Neural cell (in vitro differentiated cells): ENCODE measurements around the gene LRP1. TPM values are rescaled to one million over a fixed set of nuclear protein-coding genes. Genes with fewer than 3 reads are reported as not detected.

Source experiments
- H2AFZ ChIP-seq: fragments of 200-600, 300-800 bp; sonication (generic), shearing (Covaris generic); 2 replicates; pipeline ENCODE4 v1.6.0; 2014; ENCODE audit warnings: low read depth, mild to moderate bottlenecking, antibody characterized with exemption, low read length, moderate library complexity
- H3F3A ChIP-seq: fragments of 200-600 bp; shearing (Covaris generic); 2 replicates; pipeline ENCODE4 v1.6.1; 2016; ENCODE audit warnings: mild to moderate bottlenecking, moderate library complexity, mixed read lengths, antibody characterized with exemption, low read length; ENCODE audit not compliant: insufficient read depth, poor library complexity, severe bottlenecking
- H3K27ac ChIP-seq: fragments of 200-600, 300-800 bp; sonication (generic), shearing (Covaris generic); 2 replicates; pipeline ENCODE4 v1.5.1; 2014; ENCODE audit warnings: mild to moderate bottlenecking, low read length, moderate library complexity
- H3K27me3 ChIP-seq: fragments of 300-800, 200-600 bp; sonication (generic), shearing (Covaris generic); 2 replicates; pipeline ENCODE4 v1.6.0; 2014; ENCODE audit warnings: mild to moderate bottlenecking, low read depth, low read length, moderate library complexity; ENCODE audit not compliant: insufficient read depth
- H3K36me3 ChIP-seq: fragments of 300-800, 200-600 bp; sonication (generic), shearing (Covaris generic); 2 replicates; pipeline ENCODE4 v1.5.1; 2014; ENCODE audit warnings: mild to moderate bottlenecking, antibody characterized with exemption, low read length, moderate library complexity; ENCODE audit not compliant: insufficient read depth
- H3K4me2 ChIP-seq: fragments of 300-800, 200-600 bp; sonication (generic), shearing (Covaris generic); 2 replicates; pipeline ENCODE4 v1.6.0; 2014; ENCODE audit warnings: mild to moderate bottlenecking, low read length
- H3K4me3 ChIP-seq: fragments of 300-800, 200-600 bp; sonication (generic), shearing (Covaris generic); 2 replicates; pipeline ENCODE4 v1.5.1; 2014; ENCODE audit warnings: mild to moderate bottlenecking, low read length, moderate library complexity
- H3K79me2 ChIP-seq: fragments of 200-600 bp; shearing (Covaris generic); replicated peaks from 2 replicates; pipeline ENCODE4 v1.6.0; 2014; ENCODE audit warnings: mild to moderate bottlenecking, low read length, moderate library complexity; ENCODE audit not compliant: insufficient read depth
- H3K9ac ChIP-seq: fragments of 300-800, 200-600 bp; sonication (generic), shearing (Covaris generic); 2 replicates; pipeline ENCODE4 v1.6.1; 2016; ENCODE audit warnings: mild to moderate bottlenecking, low read length, mixed read lengths
- H3K9me2 ChIP-seq: fragments of 200-600 bp; shearing (Covaris generic); 2 replicates; pipeline ENCODE4 v1.6.1; 2016; ENCODE audit warnings: mild to moderate bottlenecking, low read length, mixed read lengths; ENCODE audit not compliant: insufficient read depth
- H3K9me3 ChIP-seq: fragments of 200-600, 300-800 bp; sonication (generic), shearing (Covaris generic); 2 replicates; pipeline ENCODE4 v1.6.1; 2016; ENCODE audit warnings: mild to moderate bottlenecking, mixed run types, low read length, moderate library complexity, mixed read lengths
- H4K20me1 ChIP-seq: fragments of 200-600 bp; shearing (Covaris generic); 2 replicates; pipeline ENCODE4 v1.6.1; 2016; ENCODE audit warnings: mild to moderate bottlenecking, mixed run types; ENCODE audit not compliant: insufficient read depth
- EP300 ChIP-seq: fragments of 450-650 bp; conservative IDR thresholded peaks from 2 replicates; pipeline ENCODE4 v1.6.1; 2014; ENCODE audit warnings: antibody characterized with exemption, mild to moderate bottlenecking, moderate library complexity; ENCODE audit not compliant: poor library complexity, severe bottlenecking
- EZH2 ChIP-seq: fragments of 200-600, 300-800 bp; shearing (Covaris generic), sonication (generic); IDR thresholded peaks from 2 replicates; pipeline ENCODE4 v1.6.1; 2014; ENCODE audit warnings: antibody characterized with exemption, low read length, borderline replicate concordance, mild to moderate bottlenecking; ENCODE audit not compliant: insufficient read depth, poor library complexity, severe bottlenecking
- MXI1 ChIP-seq: fragments of 450-650 bp; conservative IDR thresholded peaks from 2 replicates; pipeline ENCODE4 v1.6.1; 2014; ENCODE audit warnings: antibody characterized with exemption, mild to moderate bottlenecking; ENCODE audit not compliant: poor library complexity, severe bottlenecking
- POLR2AphosphoS5 ChIP-seq: IDR thresholded peaks from 2 replicates; pipeline ENCODE4 v1.6.1; 2012
- RAD21 ChIP-seq: fragments of 450-650 bp; conservative IDR thresholded peaks from 2 replicates; pipeline ENCODE4 v1.6.1; 2014; ENCODE audit warnings: antibody characterized with exemption, mild to moderate bottlenecking, moderate library complexity
- SMC3 ChIP-seq: fragments of 450-650 bp; conservative IDR thresholded peaks from 2 replicates; pipeline ENCODE4 v1.6.1; 2014; ENCODE audit warnings: antibody characterized with exemption, mild to moderate bottlenecking, moderate library complexity; ENCODE audit not compliant: poor library complexity
- TAF1 ChIP-seq: IDR thresholded peaks from 2 replicates; pipeline ENCODE4 v1.6.1; 2012; ENCODE audit warnings: low read depth
- polyA plus RNA-seq: library from polyadenylated mRNA; depleted of rRNA; stranded (reverse); fragments of >200 nt; gene quantifications from 2 replicates; pipeline ENCODE4 v1.2.3, GENCODE V29; 2014
- TF ChIP-seq, protein P1 (sequence below): fragments of 450-650 bp; IDR thresholded peaks from 2 replicates; pipeline ENCODE4 v1.5.1; 2014; ENCODE audit warnings: antibody characterized with exemption, mild to moderate bottlenecking, moderate library complexity; ENCODE audit not compliant: poor library complexity, severe bottlenecking
- TF ChIP-seq, protein P2 (sequence below): IDR thresholded peaks from 2 replicates; pipeline ENCODE4 v1.6.1; 2012; ENCODE audit warnings: borderline replicate concordance

Gene LRP1
- polyA plus RNA-seq, 1 donor from 2014 or later = 18.2 TPM

DNA sequence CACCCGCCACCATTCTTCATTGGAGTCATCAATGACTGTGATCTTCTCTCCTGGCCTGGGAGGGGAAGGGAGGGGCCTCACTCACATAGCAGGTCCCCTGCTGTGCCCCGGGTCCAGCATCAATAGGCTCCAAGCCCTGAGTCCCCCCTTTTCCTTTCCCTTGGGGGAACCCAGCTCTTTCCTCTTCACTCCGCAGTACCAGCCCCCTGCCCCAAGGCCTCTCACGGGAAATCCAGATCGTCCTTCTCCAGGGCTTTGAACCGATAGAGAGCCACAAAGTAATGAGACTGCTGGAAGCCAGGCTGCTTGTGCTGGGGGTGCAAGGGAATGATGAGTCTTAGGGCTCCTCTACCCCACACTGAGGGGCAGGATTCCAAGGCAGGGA is 116.0 kb downstream of the LRP1 start:
- Histone ChIP-seq H4K20me1 (no peaks in the 10 kb centered on the region), H3K9me3 (no peaks in the 10 kb centered on the region), H3K4me2 (no peak overlapping the region), H3K27me3 (peaks cover 38% of the 10 kb centered on the region), H3K9ac (no peak overlapping the region), H3K79me2 (no peaks in the 10 kb centered on the region), H3K4me3 (no peak overlapping the region), H3K27ac (no peak overlapping the region), H3F3A (no peaks in the 10 kb centered on the region), H2AFZ (no peak overlapping the region), H3K36me3 (no peaks in the 10 kb centered on the region), H3K9me2 (no peaks in the 10 kb centered on the region)
- no peak for TF ChIP-seq EP300
- TF ChIP-seq EZH2 = no peak
- TF ChIP-seq TAF1 = no peak
- TF ChIP-seq, protein P1, sequence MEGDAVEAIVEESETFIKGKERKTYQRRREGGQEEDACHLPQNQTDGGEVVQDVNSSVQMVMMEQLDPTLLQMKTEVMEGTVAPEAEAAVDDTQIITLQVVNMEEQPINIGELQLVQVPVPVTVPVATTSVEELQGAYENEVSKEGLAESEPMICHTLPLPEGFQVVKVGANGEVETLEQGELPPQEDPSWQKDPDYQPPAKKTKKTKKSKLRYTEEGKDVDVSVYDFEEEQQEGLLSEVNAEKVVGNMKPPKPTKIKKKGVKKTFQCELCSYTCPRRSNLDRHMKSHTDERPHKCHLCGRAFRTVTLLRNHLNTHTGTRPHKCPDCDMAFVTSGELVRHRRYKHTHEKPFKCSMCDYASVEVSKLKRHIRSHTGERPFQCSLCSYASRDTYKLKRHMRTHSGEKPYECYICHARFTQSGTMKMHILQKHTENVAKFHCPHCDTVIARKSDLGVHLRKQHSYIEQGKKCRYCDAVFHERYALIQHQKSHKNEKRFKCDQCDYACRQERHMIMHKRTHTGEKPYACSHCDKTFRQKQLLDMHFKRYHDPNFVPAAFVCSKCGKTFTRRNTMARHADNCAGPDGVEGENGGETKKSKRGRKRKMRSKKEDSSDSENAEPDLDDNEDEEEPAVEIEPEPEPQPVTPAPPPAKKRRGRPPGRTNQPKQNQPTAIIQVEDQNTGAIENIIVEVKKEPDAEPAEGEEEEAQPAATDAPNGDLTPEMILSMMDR = no peak
- TF ChIP-seq RAD21 = no peak
- no peak for TF ChIP-seq POLR2AphosphoS5
- TF ChIP-seq, protein P2, sequence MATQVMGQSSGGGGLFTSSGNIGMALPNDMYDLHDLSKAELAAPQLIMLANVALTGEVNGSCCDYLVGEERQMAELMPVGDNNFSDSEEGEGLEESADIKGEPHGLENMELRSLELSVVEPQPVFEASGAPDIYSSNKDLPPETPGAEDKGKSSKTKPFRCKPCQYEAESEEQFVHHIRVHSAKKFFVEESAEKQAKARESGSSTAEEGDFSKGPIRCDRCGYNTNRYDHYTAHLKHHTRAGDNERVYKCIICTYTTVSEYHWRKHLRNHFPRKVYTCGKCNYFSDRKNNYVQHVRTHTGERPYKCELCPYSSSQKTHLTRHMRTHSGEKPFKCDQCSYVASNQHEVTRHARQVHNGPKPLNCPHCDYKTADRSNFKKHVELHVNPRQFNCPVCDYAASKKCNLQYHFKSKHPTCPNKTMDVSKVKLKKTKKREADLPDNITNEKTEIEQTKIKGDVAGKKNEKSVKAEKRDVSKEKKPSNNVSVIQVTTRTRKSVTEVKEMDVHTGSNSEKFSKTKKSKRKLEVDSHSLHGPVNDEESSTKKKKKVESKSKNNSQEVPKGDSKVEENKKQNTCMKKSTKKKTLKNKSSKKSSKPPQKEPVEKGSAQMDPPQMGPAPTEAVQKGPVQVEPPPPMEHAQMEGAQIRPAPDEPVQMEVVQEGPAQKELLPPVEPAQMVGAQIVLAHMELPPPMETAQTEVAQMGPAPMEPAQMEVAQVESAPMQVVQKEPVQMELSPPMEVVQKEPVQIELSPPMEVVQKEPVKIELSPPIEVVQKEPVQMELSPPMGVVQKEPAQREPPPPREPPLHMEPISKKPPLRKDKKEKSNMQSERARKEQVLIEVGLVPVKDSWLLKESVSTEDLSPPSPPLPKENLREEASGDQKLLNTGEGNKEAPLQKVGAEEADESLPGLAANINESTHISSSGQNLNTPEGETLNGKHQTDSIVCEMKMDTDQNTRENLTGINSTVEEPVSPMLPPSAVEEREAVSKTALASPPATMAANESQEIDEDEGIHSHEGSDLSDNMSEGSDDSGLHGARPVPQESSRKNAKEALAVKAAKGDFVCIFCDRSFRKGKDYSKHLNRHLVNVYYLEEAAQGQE = no peak
- TF ChIP-seq MXI1 = no peak
- no peak for TF ChIP-seq SMC3

DNA sequence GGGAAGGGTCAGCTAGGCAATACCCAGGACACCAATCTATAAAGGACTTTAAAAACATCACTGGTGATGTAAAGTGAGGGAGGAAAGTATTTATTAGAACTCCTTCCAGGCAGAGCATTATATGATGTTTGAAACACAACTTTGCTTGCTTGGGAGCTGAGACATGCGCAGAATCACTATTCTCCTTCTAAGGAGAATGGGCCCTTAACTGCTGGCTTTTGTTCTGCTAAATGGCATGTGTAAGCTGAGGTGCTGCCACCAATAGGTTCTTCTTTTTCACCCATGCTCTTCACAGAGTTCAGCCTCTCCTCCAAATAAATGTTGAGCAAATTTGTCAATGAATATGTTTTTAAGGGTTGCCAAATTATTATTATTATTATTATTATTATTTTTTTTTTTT is 118.8 kb downstream of the LRP1 start:
- Histone ChIP-seq H3K27me3 (peaks cover 26% of the 10 kb centered on the region), H3K27ac (no peak overlapping the region), H2AFZ (no peak overlapping the region), H3K36me3 (no peaks in the 10 kb centered on the region), H3K4me2 (no peak overlapping the region), H3K9me2 (no peaks in the 10 kb centered on the region), H3F3A (no peaks in the 10 kb centered on the region), H4K20me1 (no peaks in the 10 kb centered on the region), H3K9me3 (no peaks in the 10 kb centered on the region), H3K4me3 (no peak overlapping the region), H3K9ac (no peak overlapping the region), H3K79me2 (no peaks in the 10 kb centered on the region)
- TF ChIP-seq RAD21 (no peak), MXI1 (no peak), EZH2 (no peak), EP300 (no peak), SMC3 (no peak), POLR2AphosphoS5 (no peak), TAF1 (no peak)
- TF ChIP-seq, protein P2 = no peak
- TF ChIP-seq, protein P1 = no peak
